SU-DHL-6 (cell line): ENCODE measurements around the gene PCBP1.

Experiments
- H2AFZ ChIP-seq: fragments of 200-600 bp; sonication (generic); 2 replicates; pipeline ENCODE4 v1.6.1; 2014; ENCODE audit warnings: low read depth, mild to moderate bottlenecking, moderate library complexity, mixed read lengths, antibody characterized with exemption, low read length; ENCODE audit not compliant: severe bottlenecking
- H3F3A ChIP-seq: fragments of 200-600 bp; shearing (Covaris generic); 2 replicates; pipeline ENCODE4 v1.6.0; 2016; ENCODE audit warnings: antibody characterized with exemption, mild to moderate bottlenecking; ENCODE audit not compliant: insufficient read depth
- H3K27ac ChIP-seq: fragments of 200-600 bp; sonication (generic); 2 replicates; pipeline ENCODE4 v1.5.1; 2016; ENCODE audit warnings: low read depth, mild to moderate bottlenecking, low read length, moderate library complexity, mixed read lengths
- H3K27me3 ChIP-seq: fragments of 200-600 bp; sonication (generic), shearing (Covaris generic); 2 replicates; pipeline ENCODE4 v1.6.0; 2014; ENCODE audit warnings: mild to moderate bottlenecking, low read length
- H3K36me3 ChIP-seq: fragments of 200-600 bp; sonication (generic); 2 replicates; pipeline ENCODE4 v1.6.1; 2014; ENCODE audit warnings: mild to moderate bottlenecking, low read length, mixed read lengths
- H3K4me2 ChIP-seq: fragments of 300-600, 200-600 bp; shearing (Covaris generic), sonication (generic); 2 replicates; pipeline ENCODE4 v1.6.0; 2014; ENCODE audit warnings: low read length, low read depth, mild to moderate bottlenecking; ENCODE audit not compliant: poor library complexity, severe bottlenecking
- H3K4me3 ChIP-seq: fragments of 200-600 bp; sonication (generic); 2 replicates; pipeline ENCODE4 v1.5.1; 2014; ENCODE audit warnings: antibody characterized with exemption, low read length, mild to moderate bottlenecking, mixed read lengths; ENCODE audit not compliant: insufficient read depth, poor library complexity, severe bottlenecking
- H3K79me2 ChIP-seq: fragments of 200-600 bp; sonication (generic); 2 replicates; pipeline ENCODE4 v1.6.1; 2014; ENCODE audit warnings: mild to moderate bottlenecking, low read length, moderate library complexity; ENCODE audit not compliant: insufficient read depth
- H3K9ac ChIP-seq: fragments of 200-600 bp; sonication (generic); 2 replicates; pipeline ENCODE4 v1.7.0; 2014; ENCODE audit warnings: mild to moderate bottlenecking, low read length
- H3K9me2 ChIP-seq: fragments of 200-600 bp; sonication (generic); replicated peaks from 2 replicates; pipeline ENCODE4 v1.6.1; 2014; ENCODE audit warnings: low read length; ENCODE audit not compliant: insufficient read depth
- H3K9me3 ChIP-seq: fragments of 200-600 bp; sonication (generic); 2 replicates; pipeline ENCODE4 v1.6.1; 2014; ENCODE audit warnings: low read length, mixed read lengths; ENCODE audit not compliant: insufficient read depth
- H4K20me1 ChIP-seq: fragments of 200-600 bp; sonication (generic); 2 replicates; pipeline ENCODE4 v1.6.1; 2014; ENCODE audit warnings: low read depth, mild to moderate bottlenecking, antibody characterized with exemption, low read length, moderate library complexity, mixed read lengths
- CTCF ChIP-seq: fragments of 200-600 bp; sonication (generic); IDR thresholded peaks from one replicate; pipeline ENCODE4 v1.5.1; 2017; ENCODE audit warnings: antibody characterized with exemption, mild to moderate bottlenecking, low read length, moderate library complexity; ENCODE audit not compliant: insufficient read depth, poor library complexity, severe bottlenecking
- EZH2phosphoT487 ChIP-seq: fragments of 200-600 bp; sonication (generic), shearing (Covaris generic); conservative IDR thresholded peaks from 2 replicates; pipeline ENCODE4 v1.6.1; 2018; ENCODE audit warnings: mild to moderate bottlenecking, antibody characterized with exemption, low read length, moderate library complexity, mixed read lengths

Gene PCBP1

GRCh38 chr2:70078384-70078783, 8.9 kb upstream of the PCBP1 start:
- Histone ChIP-seq H3K9me2 (no peaks in the 10 kb centered on the region), H2AFZ (no peak overlapping the region), H3K79me2 (no peaks in the 10 kb centered on the region), H4K20me1 (no peaks in the 10 kb centered on the region), H3K4me3 (no peak overlapping the region), H3K9ac (no peak overlapping the region), H3F3A (peaks cover 7% of the 10 kb centered on the region), H3K4me2 (no peak overlapping the region), H3K27me3 (no peaks in the 10 kb centered on the region), H3K27ac (no peak overlapping the region), H3K9me3 (no peaks in the 10 kb centered on the region), H3K36me3 (peaks cover 5% of the 10 kb centered on the region)
- TF ChIP-seq EZH2phosphoT487 (no peak), CTCF (no peak)

- no peaks in the 10 kb centered on the region for H3K9me3 ChIP-seq
- no peak overlapping the region for H2AFZ ChIP-seq
- H4K20me1 ChIP-seq: no peaks in the 10 kb centered on the region
- no peaks in the 10 kb centered on the region for H3K27me3 ChIP-seq
- no peak overlapping the region for H3K4me3 ChIP-seq
- H3K79me2 ChIP-seq: no peaks in the 10 kb centered on the region
- no peak overlapping the region for H3K4me2 ChIP-seq
- H3K36me3 ChIP-seq: peaks cover 5% of the 10 kb centered on the region
- no peak overlapping the region for H3K27ac ChIP-seq
- TF ChIP-seq CTCF: no peak
- TF ChIP-seq EZH2phosphoT487: no peak
- peaks cover 29% of the 10 kb centered on the region for H3F3A ChIP-seq
- no peaks in the 10 kb centered on the region for H3K9me2 ChIP-seq
- H3K9ac ChIP-seq: no peak overlapping the region
These were observed 6.6 kb upstream of the PCBP1 start for GRCh38 chr2:70080610-70081200.

- H3F3A ChIP-seq: peaks cover 34% of the 10 kb centered on the region
These were observed 6.1 kb upstream of the PCBP1 start for GRCh38 chr2:70081221-70081620.

More at GRCh38 chr2:70081221-70081620, 6.1 kb upstream of the PCBP1 start:
- no peak overlapping the region for H3K4me3 ChIP-seq
- no peaks in the 10 kb centered on the region for H3K27me3 ChIP-seq
- H4K20me1 ChIP-seq: no peaks in the 10 kb centered on the region
- no peaks in the 10 kb centered on the region for H3K9me3 ChIP-seq
- H3K36me3 ChIP-seq: peaks cover 5% of the 10 kb centered on the region
- no peak overlapping the region for H3K4me2 ChIP-seq
- no peak overlapping the region for H3K27ac ChIP-seq
- H3K79me2 ChIP-seq: no peaks in the 10 kb centered on the region
- no peak overlapping the region for H2AFZ ChIP-seq
- no peak overlapping the region for H3K9ac ChIP-seq
- no peak for TF ChIP-seq EZH2phosphoT487
- no peak for TF ChIP-seq CTCF
- no peaks in the 10 kb centered on the region for H3K9me2 ChIP-seq
